COLO668 (cell line): ENCODE results near the gene ZNF841.
"Not testable (repeated sequence)": the region's sequence is repeated elsewhere in the genome, so short reads cannot be mapped to it uniquely, and the experiment has no call there.

Experiments used
- DNase-seq: peaks from one replicate; lab custom pipeline; 2025; ENCODE audit not compliant: unreplicated experiment; lab: John Stamatoyannopoulos, UW

The ZNF841 gene

GRCh38 chr19:52095172-52096014 lies at the start of gene ZNF841:
ZNF841 (minus strand) TSS chr19:52095765; CDS start chr19:52084801, 10,964 bp downstream.
- DNase-seq, result peak; percentile 88

- DNase-seq, result no peak
Measured at GRCh38 chr19:52142001-52142595, 46.5 kb upstream of the ZNF841 start.

DNA sequence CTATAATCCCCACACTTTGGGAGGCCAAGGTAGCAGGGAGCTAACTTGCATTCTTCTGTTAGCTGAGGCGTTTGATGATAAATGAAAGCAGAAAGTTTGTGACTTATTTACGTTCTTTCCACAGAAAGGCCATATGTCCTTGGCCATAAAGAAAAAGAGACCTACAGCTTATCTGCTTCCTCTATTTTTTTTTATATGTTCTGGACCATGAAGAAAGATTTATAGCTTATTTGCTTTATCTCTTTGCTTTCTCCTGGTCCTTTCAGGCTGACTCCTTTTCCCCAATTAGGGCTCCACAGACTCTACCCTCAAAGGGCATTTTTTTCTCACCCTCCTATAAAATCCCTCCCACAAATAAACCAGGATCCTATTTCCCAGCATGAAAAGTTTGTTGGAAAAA lies 45.6 kb upstream of the ZNF841 start:
- no peak for DNase-seq

- peak; percentile 9 for DNase-seq
Measured at GRCh38 chr19:52140032-52140710, 44.6 kb upstream of the ZNF841 start.

DNA sequence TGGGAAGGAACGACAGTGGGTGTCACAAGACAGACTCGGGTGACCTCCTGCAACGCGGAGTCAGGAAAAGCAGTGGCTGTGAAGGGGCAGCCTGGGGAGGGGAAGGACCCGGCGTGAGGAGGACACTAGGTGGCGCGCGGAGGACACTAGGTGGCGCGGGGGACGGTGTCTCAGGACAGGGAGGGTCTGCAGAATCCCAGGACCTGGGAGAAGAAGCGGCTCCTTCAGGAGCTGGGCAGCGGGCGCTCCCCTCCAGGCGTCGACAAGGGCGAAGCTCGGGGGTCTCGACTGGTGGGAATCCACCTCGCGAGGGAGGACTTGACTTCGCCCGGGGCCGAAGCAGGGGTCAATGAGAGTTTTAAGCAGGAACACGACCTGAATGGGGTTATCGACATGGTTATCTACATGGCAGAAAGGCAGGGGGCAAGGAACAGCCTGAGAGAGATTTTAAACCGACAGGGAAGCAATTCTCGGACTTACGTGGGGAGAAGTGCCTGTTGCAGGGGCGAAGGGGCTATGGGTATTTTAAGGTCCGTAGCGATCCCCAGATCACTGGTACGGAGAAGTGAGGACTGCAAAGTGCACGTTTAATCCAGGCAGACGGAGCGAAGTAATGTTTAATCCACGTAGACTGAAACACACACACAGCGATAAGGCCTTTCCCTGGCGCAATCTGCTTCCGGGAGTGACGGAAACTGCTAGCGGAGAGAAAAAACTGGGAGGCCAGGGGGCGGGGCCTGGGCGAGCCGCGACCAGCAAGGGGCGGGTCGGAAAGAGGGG lies 43.9 kb upstream of the ZNF841 start, which contains the start of gene ZNF616:
Gene ZNF616, minus strand, starts transcription at position 687 of the 780 bp plus-strand sequence. CDS start 9,426 bp downstream, outside the sequence.
- peak; percentile 95 for DNase-seq

DNA sequence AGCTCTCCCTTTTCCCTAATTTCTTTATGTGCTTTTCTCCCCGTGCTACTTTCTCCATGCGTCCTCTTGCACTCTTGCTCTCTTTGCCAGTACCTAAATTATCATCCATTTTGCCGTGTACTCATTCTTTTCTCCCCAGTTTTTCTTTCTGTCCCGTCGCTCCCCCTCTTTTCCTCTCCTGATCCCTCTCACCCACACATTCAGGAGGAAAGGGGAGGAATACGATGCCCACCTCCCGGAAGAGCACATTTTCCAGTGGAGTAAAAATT lies 43.4 kb upstream of the ZNF841 start:
- DNase-seq, result no peak

GRCh38 chr19:52138278-52138982 lies 42.9 kb upstream of the ZNF841 start:
- DNase-seq, result peak; percentile 57

DNA sequence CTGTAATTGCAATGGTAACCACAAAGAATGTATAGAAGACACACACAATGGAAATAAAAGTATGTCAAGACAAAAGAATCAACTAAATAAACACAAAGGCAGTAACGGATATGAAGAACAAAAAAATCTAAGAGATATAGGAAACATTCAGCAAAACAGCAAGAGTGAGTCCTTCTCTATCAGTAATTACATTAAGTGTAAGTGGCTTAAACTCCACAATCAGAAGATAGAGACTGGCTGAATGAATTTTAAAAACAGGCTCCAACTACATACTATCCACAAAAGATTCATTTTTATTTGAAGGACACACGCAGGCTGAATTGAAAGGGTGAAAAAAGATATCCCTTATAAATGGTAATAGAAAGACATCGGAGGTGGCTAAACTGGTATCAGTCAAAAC lies 24.7 kb upstream of the ZNF841 start:
- DNase-seq, result no peak

DNA sequence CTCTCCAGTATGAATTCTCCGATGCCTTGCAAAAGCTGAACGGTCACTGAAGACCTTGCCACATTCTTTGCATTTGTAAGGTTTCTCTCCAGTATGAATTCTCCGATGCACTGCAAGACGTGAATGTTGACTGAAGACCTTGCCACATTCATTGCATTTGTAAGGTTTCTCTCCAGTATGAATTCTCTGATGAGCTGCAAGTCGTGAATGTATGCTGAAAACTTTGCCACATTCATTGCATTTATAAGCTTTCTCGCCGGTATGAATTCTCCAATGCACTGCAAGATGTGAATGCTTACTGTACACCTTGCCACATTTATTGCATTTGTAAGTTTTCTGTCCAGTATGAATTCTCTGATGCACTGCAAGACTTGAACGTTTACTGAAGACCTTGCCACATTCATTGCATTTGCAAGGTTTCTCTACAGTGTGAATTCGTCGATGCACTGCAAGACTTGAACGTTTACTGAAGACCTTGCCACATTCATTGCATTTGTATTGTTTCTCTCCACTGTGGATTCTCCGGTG lies 20.0 kb upstream of the ZNF841 start:
- DNase-seq, result no peak

- no peak for DNase-seq
Measured at GRCh38 chr19:52114691-52115090, 19.1 kb upstream of the ZNF841 start.

DNA sequence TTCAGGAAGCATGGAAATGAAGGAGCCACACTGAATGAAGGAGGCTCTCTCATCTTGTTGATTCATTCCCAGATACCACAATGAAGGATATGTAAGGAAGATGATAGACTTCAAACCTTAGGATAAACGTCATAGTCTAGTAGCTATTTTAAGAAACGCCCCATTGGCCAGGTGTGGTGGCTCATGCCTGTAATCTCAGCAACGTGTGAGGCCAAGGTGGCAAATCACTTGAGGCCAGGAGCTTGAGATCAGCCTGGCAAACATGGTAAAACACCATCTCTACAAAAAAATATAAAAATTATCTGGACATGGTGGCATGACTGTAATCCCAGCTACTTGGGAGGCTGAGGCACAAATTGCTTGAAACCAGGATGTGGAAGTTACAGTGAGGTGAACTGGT lies 17.1 kb upstream of the ZNF841 start:
- DNase-seq, result no peak

- no peak for DNase-seq
Measured at GRCh38 chr19:52110780-52111179, 15.2 kb upstream of the ZNF841 start.

- no peak for DNase-seq
Measured at GRCh38 chr19:52102782-52103181, 7.2 kb upstream of the ZNF841 start.

DNA sequence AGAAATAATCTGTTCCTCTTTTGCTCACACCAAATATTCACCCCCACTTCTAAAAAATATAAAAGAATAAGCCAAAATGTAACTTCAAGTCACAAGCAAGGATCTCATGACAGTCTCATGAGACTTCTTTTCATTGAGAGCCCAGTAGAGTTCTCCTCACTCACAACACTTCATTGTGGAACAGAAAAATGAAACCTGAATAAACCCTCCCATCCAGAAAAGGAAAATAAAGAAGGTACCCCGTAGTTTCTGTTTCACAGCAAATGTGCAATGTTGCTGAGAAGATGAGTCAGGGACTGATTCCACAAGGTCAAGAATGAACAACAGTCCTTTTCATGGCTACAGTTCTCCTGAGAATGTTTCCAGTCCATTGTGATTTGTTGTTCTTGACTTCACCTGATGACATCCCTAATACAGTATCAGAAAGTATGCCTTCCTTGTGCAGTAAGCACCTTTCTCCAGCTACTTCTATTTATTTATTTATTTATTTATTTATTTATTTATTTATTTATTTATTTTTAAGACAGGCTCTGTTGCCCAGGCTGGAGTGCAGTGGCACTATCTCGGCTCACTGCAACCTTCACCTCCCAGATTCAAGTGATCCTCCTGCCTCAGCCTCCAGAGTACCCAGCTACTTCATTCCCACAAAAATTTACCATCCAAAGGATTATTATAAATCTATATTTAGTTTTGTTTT lies 6.4 kb upstream of the ZNF841 start:
- DNase-seq, result no peak

GRCh38 chr19:52099497-52100138 lies 4.1 kb upstream of the ZNF841 start:
- DNase-seq, result peak; percentile 6

DNA sequence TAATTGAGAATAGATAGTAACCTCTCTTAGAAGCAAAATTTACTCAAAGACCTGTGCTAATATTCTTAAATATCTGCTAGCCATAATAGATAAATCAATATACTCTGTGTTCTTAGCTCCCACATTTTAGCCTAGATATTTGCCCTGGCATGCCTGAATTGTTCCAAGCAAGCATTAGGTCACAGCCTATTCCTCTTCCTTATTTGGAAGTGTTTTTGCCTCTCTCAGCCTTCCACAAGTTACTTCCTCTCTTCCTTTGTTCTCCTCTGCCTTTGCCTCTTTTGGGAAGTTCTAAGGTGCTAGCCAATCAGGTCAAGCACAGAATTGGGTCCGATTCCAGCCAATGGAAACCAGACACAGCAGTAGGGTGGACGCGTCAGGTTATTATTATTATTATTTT lies 851 bp upstream of the ZNF841 start:
- DNase-seq, result not testable (repeated sequence)

DNA sequence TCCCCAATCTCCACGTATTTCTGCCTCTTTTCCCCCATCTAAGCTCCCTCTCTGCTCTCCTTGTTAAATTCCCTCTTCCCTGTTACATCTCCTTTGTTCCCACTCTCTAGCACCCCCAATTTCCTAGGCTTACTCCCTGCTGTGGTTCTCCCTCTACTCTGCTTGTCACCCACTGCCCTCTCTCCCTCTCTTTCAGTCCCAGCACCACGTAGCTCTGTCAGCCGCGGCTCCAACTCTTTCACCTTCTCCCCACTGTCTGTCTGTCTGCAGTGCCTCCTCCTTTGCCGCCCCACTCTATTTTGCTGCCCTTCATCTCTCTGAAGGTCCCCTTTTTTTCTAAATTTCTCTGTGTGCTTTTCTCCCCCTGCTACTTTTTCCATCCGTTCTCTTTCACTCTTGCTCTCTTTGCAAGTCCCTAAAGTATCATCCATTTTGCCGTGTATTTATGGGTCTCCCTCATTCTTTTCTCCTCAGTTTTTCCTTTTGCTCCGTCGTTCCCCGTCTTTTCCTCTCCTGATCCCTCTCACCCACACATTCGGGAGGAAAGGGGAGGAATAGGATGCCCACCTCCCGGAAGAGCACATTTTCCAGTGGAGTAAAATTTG lies 937 bp downstream of the ZNF841 start:
- peak; percentile 13 for DNase-seq

GRCh38 chr19:52086481-52086880 lies 9.1 kb downstream of the ZNF841 start:
- no peak for DNase-seq

- no peak for DNase-seq
Measured at GRCh38 chr19:52070496-52070895, 25.1 kb downstream of the ZNF841 start.
